Brain microvascular endothelial cell (primary cell): ENCODE data around the gene PDE4D.

Source experiments
- DNase-seq: peaks from one replicate; pipeline ENCODE4 v3.0.0-alpha.2; 2020
- H3K27ac ChIP-seq: fragments of 250-450 bp; sonication (Bioruptor Pico); 2 replicates; pipeline ENCODE4 v1.5.1; 2020; ENCODE audit warnings: mild to moderate bottlenecking, moderate library complexity
- H3K27me3 ChIP-seq: fragments of 250-450 bp; sonication (Bioruptor Pico); replicated peaks from 2 replicates; pipeline ENCODE4 v1.5.1; 2020; ENCODE audit warnings: mild to moderate bottlenecking
- H3K36me3 ChIP-seq: fragments of 250-450 bp; sonication (Bioruptor Pico); replicated peaks from 2 replicates; pipeline ENCODE4 v1.5.1; 2020; ENCODE audit warnings: mild to moderate bottlenecking
- H3K4me3 ChIP-seq: 2 replicates; pipeline ENCODE4 v1.5.1; 2011; ENCODE audit warnings: low read depth, mild to moderate bottlenecking, control low read depth, low read length, moderate library complexity
- in situ Hi-C: cut with HindIII; loops from 2 replicates; pipeline ENCODE4 v1.10.0; 2017; ENCODE audit warnings: low sequenced_read_pairs, low pct_ligation_motif_present
- TF ChIP-seq, protein P1 (sequence below): IDR thresholded peaks from 2 replicates; pipeline ENCODE4 v1.5.1; 2011; ENCODE audit warnings: low read depth, mild to moderate bottlenecking, moderate library complexity, low read length, control low read depth, inconsistent platforms; ENCODE audit errors: missing control alignments

The PDE4D gene

DNA sequence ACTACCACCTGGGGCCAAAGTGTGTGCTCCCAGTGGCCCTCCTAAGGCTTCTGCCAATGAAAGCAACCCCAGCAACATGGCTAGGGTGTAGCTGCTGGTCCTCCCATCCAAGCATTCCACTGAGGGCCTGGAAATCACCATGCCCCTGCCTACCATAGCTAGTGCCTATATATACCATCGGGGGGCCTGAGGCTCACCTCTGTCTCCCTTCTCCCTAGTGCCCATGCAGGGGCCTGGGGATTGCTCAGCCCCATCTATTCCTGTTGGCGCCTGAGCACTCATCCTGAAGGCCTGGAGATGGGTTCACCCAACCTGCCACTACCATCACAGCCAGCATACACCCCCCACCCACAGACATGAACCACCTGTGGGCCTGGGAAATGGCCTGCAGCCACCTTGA is 943.3 kb downstream of the PDE4D start:
- no peak for DNase-seq
- in situ Hi-C loops: no loop called here

DNA sequence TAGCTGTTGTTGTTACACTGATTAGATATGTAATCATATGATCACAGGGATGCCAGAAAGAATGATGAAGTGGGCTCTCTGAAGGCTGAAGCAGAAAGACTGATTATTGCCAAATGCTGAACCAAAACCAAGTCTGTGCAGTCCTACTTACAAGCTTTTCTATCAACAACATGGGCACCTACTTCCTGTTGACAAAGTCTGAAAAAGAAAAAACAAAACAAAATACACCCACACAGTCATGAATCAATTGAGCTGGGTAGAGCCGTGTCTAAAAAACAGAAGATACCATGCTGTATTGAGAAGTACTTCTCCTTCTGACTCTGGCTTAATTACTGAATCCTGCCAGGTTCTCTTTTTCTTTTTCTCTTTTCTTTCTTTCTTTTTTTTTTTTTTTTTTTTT is 947.3 kb downstream of the PDE4D start:
- H3K27me3 ChIP-seq: no peaks in the 10 kb centered on the region
- TF ChIP-seq, protein P1, sequence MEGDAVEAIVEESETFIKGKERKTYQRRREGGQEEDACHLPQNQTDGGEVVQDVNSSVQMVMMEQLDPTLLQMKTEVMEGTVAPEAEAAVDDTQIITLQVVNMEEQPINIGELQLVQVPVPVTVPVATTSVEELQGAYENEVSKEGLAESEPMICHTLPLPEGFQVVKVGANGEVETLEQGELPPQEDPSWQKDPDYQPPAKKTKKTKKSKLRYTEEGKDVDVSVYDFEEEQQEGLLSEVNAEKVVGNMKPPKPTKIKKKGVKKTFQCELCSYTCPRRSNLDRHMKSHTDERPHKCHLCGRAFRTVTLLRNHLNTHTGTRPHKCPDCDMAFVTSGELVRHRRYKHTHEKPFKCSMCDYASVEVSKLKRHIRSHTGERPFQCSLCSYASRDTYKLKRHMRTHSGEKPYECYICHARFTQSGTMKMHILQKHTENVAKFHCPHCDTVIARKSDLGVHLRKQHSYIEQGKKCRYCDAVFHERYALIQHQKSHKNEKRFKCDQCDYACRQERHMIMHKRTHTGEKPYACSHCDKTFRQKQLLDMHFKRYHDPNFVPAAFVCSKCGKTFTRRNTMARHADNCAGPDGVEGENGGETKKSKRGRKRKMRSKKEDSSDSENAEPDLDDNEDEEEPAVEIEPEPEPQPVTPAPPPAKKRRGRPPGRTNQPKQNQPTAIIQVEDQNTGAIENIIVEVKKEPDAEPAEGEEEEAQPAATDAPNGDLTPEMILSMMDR: no peak
- no peak overlapping the region for H3K27ac ChIP-seq
- H3K36me3 ChIP-seq: no peaks in the 10 kb centered on the region
- no peak overlapping the region for H3K4me3 ChIP-seq
- in situ Hi-C loops: no loop called here
- DNase-seq: no peak

More for the DNA sequence above, 943.3 kb downstream of the PDE4D start:
- TF ChIP-seq, protein P1: no peak
- no peak overlapping the region for H3K4me3 ChIP-seq
- no peak overlapping the region for H3K27ac ChIP-seq
- no peaks in the 10 kb centered on the region for H3K27me3 ChIP-seq
- no peaks in the 10 kb centered on the region for H3K36me3 ChIP-seq

DNA sequence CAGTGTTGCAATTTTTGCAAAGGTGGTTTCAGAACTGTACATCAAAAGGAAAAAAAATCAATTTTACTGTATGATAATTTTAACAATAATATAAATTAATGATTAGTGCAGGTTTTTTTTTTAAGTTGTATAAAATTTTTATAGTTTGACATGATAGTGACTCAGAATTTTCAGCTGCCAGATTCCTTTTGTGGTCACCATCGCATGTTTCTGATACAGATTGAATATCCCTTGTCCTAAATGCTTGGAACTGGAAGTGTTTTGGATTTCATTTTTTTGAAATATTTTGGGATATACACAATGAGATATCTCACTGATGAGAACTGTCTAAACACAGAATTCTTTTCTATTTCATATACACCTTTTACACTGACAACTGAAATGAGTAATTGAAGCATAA is 949.3 kb downstream of the PDE4D start:
- Histone ChIP-seq H3K4me3 (no peak overlapping the region), H3K36me3 (no peaks in the 10 kb centered on the region), H3K27me3 (no peaks in the 10 kb centered on the region), H3K27ac (no peak overlapping the region)
- TF ChIP-seq, protein P1: no peak
- in situ Hi-C loops: no loop called here
- peak; percentile 39 for DNase-seq

DNA sequence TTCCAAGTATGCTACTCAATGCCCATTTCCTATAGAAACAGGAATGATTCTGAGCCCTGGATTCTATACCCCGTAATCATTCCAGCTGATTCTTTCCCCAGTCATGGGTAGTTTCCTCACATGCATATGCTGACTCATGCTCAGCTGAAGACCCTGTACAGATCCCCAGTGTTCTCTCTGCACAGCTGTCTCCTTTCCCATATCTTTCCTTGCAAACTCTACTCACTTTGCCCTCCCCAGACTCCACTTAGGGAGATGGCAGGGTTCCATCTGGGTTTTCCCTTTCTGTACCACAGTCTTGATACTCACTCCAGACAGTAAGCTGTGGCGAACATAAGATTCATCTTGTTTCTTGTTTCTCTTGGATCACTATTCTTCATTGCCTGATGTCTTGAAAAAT is 953.1 kb downstream of the PDE4D start:
- in situ Hi-C loops: no loop called here
- peak overlapping the region; percentile 4 for H3K27ac ChIP-seq
- peak; percentile 71 for DNase-seq

DNA sequence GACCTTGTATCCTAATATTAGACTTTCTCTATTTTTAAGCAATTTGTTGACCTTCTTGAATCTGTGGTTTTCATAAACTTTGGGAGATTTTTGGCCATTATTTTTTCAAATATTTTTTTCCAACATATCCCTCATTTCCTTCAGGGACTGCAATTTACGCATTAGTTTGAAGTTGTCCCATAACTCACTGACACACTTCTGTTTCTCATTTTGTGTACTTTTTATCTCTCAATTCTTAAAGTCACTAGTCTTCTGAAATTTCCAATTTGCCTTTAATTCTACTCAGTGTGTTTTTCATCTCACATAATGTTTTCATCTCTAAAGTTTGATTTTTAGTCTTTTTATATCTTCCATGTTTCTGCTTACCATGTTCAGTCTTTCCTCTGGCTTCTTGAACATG is 953.9 kb downstream of the PDE4D start:
- no peak for DNase-seq
- Histone ChIP-seq H3K36me3 (no peaks in the 10 kb centered on the region), H3K27me3 (no peaks in the 10 kb centered on the region), H3K27ac (no peak overlapping the region), H3K4me3 (no peak overlapping the region)
- TF ChIP-seq, protein P1: no peak
- in situ Hi-C loops: no loop called here

More for the DNA sequence above, 953.1 kb downstream of the PDE4D start:
- Histone ChIP-seq H3K27me3 (no peaks in the 10 kb centered on the region), H3K4me3 (no peak overlapping the region), H3K36me3 (no peaks in the 10 kb centered on the region)
- TF ChIP-seq, protein P1: no peak
